Neural progenitor cell (in vitro differentiated cells): ENCODE results near the gene MGAM2. TPM values are rescaled to one million over a fixed set of nuclear protein-coding genes. Genes with fewer than 3 reads are reported as not detected.

ENCODE experiments used
- DNase-seq: peaks from one replicate; pipeline ENCODE4 v3.0.0-alpha.2; 2016; ENCODE audit warnings: low spot score
- H2AFZ ChIP-seq: fragments of 200-600 bp; sonication (generic); replicated peaks from 2 replicates; pipeline ENCODE4 v1.6.1; 2016; ENCODE audit warnings: antibody characterized with exemption
- H3F3A ChIP-seq: fragments of 200-600 bp; sonication (generic); 2 replicates; pipeline ENCODE4 v1.6.1; 2016; ENCODE audit warnings: antibody characterized with exemption, low read depth
- H3K27ac ChIP-seq: fragments of 200-600 bp; sonication (generic); 2 replicates; pipeline ENCODE4 v1.5.1; 2016; ENCODE audit warnings: mild to moderate bottlenecking
- H3K27me3 ChIP-seq: fragments of 200-600 bp; sonication (generic); 2 replicates; pipeline ENCODE4 v1.6.1; 2016; ENCODE audit warnings: mild to moderate bottlenecking, moderate library complexity
- H3K36me3 ChIP-seq: fragments of 200-600 bp; sonication (generic); 2 replicates; pipeline ENCODE4 v1.5.1; 2016
- H3K4me1 ChIP-seq: fragments of 200-600 bp; sonication (generic); 2 replicates; pipeline ENCODE4 v1.6.1; 2016; ENCODE audit warnings: mixed run types
- H3K4me2 ChIP-seq: fragments of 200-600 bp; sonication (generic); 2 replicates; pipeline ENCODE4 v1.6.1; 2016
- H3K4me3 ChIP-seq: fragments of 200-600 bp; sonication (generic); 2 replicates; pipeline ENCODE4 v1.5.1; 2016
- H3K79me2 ChIP-seq: fragments of 200-600 bp; sonication (generic); 2 replicates; pipeline ENCODE4 v1.6.1; 2016; ENCODE audit warnings: low read depth
- H3K9ac ChIP-seq: fragments of 200-600 bp; sonication (generic); 2 replicates; pipeline ENCODE4 v1.6.1; 2016
- H3K9me3 ChIP-seq: fragments of 200-600 bp; sonication (generic); 2 replicates; pipeline ENCODE4 v1.5.1; 2016; ENCODE audit warnings: low read depth
- H4K20me1 ChIP-seq: fragments of 200-600 bp; sonication (generic); 2 replicates; pipeline ENCODE4 v1.6.1; 2016; ENCODE audit warnings: low read depth
- H3K27ac Mint-ChIP-seq: 3 replicates; pipeline ENCODE4 v1.8.0; 2021; ENCODE audit warnings: mixed read lengths
- H3K27me3 Mint-ChIP-seq: 2 replicates; pipeline ENCODE4 v1.8.0; 2022; ENCODE audit warnings: low read depth, mild to moderate bottlenecking, inconsistent platforms, moderate library complexity, mixed read lengths; ENCODE audit not compliant: insufficient read depth
- H3K36me3 Mint-ChIP-seq: 3 replicates; pipeline ENCODE4 v1.8.0; 2021; ENCODE audit warnings: mixed read lengths
- H3K4me1 Mint-ChIP-seq: 3 replicates; pipeline ENCODE4 v1.8.0; 2021; ENCODE audit warnings: mixed read lengths
- H3K4me3 Mint-ChIP-seq: 3 replicates; pipeline ENCODE4 v1.8.0; 2021; ENCODE audit warnings: mild to moderate bottlenecking, moderate library complexity, mixed read lengths
- H3K9me3 Mint-ChIP-seq: 3 replicates; pipeline ENCODE4 v1.8.0; 2020; ENCODE audit warnings: mixed read lengths
- EZH2 ChIP-seq: fragments of 200-600 bp; sonication (generic); IDR thresholded peaks from 2 replicates; pipeline ENCODE4 v1.6.1; 2017; ENCODE audit warnings: antibody characterized with exemption, mild to moderate bottlenecking, moderate library complexity
- EZH2phosphoT487 ChIP-seq: fragments of 200-600 bp; sonication (generic); IDR thresholded peaks from 2 replicates; pipeline ENCODE4 v1.6.1; 2017; ENCODE audit warnings: antibody characterized with exemption
- total RNA-seq: library from RNA; depleted of rRNA; stranded (reverse); fragments of >200 nt; gene quantifications from 2 replicates; pipeline ENCODE4 v1.2.3, GENCODE V29; 2015; ENCODE audit warnings: low replicate concordance
- TF ChIP-seq, protein P1 (sequence below): fragments of 200-600 bp; sonication (generic); IDR thresholded peaks from 2 replicates; pipeline ENCODE4 v1.5.1; 2017; ENCODE audit warnings: antibody characterized with exemption, mild to moderate bottlenecking

Gene MGAM2
- total RNA-seq, 1 donor from 2014 or later, result 0.04 TPM

DNA sequence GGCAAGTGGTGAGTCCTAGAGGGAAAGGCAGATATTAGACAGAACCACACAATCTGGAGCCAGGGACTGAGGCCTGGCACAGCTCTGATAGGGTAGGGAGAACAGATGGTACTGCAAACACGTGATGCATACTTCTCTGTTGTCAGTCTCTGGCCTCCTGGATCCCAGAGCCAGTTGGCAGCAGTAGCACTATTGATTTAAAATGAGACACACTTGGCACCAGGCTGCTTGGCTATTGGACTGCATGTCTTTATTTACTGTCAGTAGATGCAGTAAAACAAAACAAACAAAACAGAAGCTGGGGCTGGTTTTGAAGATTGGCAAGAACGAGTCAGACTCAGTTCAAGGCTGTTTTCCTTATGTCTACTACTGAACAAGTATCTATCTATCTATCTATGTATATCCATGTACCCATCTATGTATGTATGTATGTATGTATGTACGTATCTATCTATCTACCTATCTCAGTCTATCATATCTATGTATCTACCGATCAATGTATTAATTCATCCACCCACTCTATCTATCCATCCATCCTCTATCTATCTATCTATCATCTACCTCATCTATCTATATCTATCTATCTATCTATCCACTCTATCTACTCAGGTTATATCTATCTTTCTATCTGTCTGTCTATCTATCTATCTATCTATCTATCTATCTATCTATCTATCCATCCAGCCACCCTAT lies 23.4 kb upstream of the MGAM2 start:
- Histone ChIP-seq H3K36me3 (no peaks in the 10 kb centered on the region), H3K27ac (no peak overlapping the region), H3K4me3 (no peak overlapping the region), H3K4me2 (no peak overlapping the region), H3K4me1 (no peaks in the 10 kb centered on the region), H3K9ac (no peak overlapping the region), H3F3A (no peaks in the 10 kb centered on the region), H3K79me2 (no peaks in the 10 kb centered on the region), H3K27me3 (no peaks in the 10 kb centered on the region), H4K20me1 (no peaks in the 10 kb centered on the region), H3K9me3 (no peaks in the 10 kb centered on the region), H2AFZ (no peak overlapping the region)
- no peaks in the 10 kb centered on the region for H3K4me1 Mint-ChIP-seq
- DNase-seq, result no peak
- no peak overlapping the region for H3K27ac Mint-ChIP-seq
- H3K27me3 Mint-ChIP-seq, result no peaks in the 10 kb centered on the region
- no peaks in the 10 kb centered on the region for H3K9me3 Mint-ChIP-seq
- H3K36me3 Mint-ChIP-seq, result no peaks in the 10 kb centered on the region
- H3K4me3 Mint-ChIP-seq, result no peak overlapping the region
- TF ChIP-seq EZH2phosphoT487, result no peak

DNA sequence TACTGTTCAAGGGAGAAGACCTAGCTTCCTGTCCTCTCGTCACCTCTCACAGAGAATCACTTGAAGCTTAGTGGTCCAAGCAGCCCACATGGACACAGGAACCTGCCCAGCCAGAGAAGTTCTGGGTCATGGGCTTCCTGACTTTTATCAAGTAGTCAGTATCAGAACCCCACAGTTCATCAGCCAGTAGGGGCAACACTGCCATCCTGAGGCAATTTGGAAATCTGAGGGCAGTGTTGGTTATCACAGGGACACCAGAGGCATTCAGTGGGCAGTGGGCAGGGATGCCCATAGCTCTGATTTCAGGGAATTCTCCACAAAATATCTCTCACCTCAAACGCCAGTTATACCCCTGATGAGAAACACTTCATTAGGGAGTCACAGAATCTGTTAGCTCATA lies 22.5 kb upstream of the MGAM2 start:
- Histone ChIP-seq H4K20me1 (no peaks in the 10 kb centered on the region), H3K4me1 (no peaks in the 10 kb centered on the region), H3K9ac (no peak overlapping the region), H2AFZ (no peak overlapping the region), H3K9me3 (no peaks in the 10 kb centered on the region), H3F3A (no peaks in the 10 kb centered on the region), H3K79me2 (no peaks in the 10 kb centered on the region), H3K27me3 (no peaks in the 10 kb centered on the region), H3K4me3 (no peak overlapping the region), H3K36me3 (no peaks in the 10 kb centered on the region), H3K4me2 (no peak overlapping the region), H3K27ac (no peak overlapping the region)
- Mint-ChIP-seq H3K27me3 (no peaks in the 10 kb centered on the region), H3K27ac (no peak overlapping the region), H3K9me3 (no peaks in the 10 kb centered on the region), H3K4me3 (no peak overlapping the region), H3K4me1 (no peaks in the 10 kb centered on the region), H3K36me3 (no peaks in the 10 kb centered on the region)
- no peak for DNase-seq
- TF ChIP-seq EZH2phosphoT487, result no peak
- no peak for TF ChIP-seq EZH2
- TF ChIP-seq, protein P1, sequence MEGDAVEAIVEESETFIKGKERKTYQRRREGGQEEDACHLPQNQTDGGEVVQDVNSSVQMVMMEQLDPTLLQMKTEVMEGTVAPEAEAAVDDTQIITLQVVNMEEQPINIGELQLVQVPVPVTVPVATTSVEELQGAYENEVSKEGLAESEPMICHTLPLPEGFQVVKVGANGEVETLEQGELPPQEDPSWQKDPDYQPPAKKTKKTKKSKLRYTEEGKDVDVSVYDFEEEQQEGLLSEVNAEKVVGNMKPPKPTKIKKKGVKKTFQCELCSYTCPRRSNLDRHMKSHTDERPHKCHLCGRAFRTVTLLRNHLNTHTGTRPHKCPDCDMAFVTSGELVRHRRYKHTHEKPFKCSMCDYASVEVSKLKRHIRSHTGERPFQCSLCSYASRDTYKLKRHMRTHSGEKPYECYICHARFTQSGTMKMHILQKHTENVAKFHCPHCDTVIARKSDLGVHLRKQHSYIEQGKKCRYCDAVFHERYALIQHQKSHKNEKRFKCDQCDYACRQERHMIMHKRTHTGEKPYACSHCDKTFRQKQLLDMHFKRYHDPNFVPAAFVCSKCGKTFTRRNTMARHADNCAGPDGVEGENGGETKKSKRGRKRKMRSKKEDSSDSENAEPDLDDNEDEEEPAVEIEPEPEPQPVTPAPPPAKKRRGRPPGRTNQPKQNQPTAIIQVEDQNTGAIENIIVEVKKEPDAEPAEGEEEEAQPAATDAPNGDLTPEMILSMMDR, result no peak

DNA sequence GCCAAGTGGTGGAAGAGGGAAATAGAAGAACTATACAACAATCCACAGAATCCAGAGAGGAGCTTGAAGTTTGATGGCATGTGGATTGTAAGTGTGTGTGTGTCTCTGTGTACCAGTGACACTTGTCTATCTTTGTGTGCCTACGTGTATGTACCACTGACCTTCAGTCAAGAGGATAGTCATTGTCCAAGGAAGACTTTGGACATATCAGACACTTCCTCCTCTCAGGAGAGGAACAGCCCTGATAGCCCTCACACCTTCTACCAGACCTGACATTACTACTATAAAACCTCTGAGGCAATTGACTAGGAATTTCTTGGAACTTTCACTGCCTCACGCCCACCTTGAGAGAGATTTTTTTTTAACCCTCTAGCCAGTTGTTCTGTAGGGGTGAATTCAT lies 19.6 kb upstream of the MGAM2 start:
- no peaks in the 10 kb centered on the region for H3F3A ChIP-seq
- H3K36me3 ChIP-seq, result no peaks in the 10 kb centered on the region
- no peak for TF ChIP-seq EZH2phosphoT487
- TF ChIP-seq, protein P1, result no peak
- TF ChIP-seq EZH2, result no peak
- H3K4me2 ChIP-seq, result no peak overlapping the region
- no peak overlapping the region for H3K4me3 Mint-ChIP-seq
- H3K4me3 ChIP-seq, result no peak overlapping the region
- H3K27me3 ChIP-seq, result no peaks in the 10 kb centered on the region
- H3K9me3 Mint-ChIP-seq, result no peaks in the 10 kb centered on the region
- H4K20me1 ChIP-seq, result no peaks in the 10 kb centered on the region
- no peak overlapping the region for H3K27ac Mint-ChIP-seq
- no peak overlapping the region for H3K27ac ChIP-seq
- H3K4me1 Mint-ChIP-seq, result no peaks in the 10 kb centered on the region
- H3K4me1 ChIP-seq, result no peaks in the 10 kb centered on the region
- H3K79me2 ChIP-seq, result no peaks in the 10 kb centered on the region
- no peak for DNase-seq
- no peaks in the 10 kb centered on the region for H3K36me3 Mint-ChIP-seq
- no peak overlapping the region for H3K9ac ChIP-seq
- no peak overlapping the region for H2AFZ ChIP-seq
- no peaks in the 10 kb centered on the region for H3K27me3 Mint-ChIP-seq
- H3K9me3 ChIP-seq, result no peaks in the 10 kb centered on the region

DNA sequence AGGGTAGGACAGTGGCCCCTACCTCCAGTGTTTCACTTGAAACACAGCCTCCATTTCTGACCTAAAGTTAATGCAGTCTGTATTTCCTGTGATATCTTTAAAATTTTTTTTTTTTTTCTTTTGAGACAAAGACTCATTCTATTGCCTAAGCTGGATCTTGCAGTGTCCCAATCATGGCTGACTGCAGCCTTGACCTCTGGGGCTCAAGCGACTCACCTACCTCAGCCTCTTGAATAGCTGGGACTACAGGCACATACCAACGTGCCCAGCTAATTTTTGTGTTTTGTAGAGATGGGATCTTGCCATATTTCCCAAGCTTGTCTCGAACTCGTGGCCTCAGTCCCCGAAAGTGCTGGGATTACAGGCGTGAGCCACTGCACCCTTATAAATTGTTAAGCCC lies 16.7 kb upstream of the MGAM2 start:
- DNase-seq, result no peak

More for the DNA sequence above, 16.7 kb upstream of the MGAM2 start:
- no peak overlapping the region for H3K27ac Mint-ChIP-seq
- Histone ChIP-seq H3K27me3 (no peaks in the 10 kb centered on the region), H3K4me3 (no peak overlapping the region), H3K4me2 (no peak overlapping the region), H3F3A (no peaks in the 10 kb centered on the region), H3K9me3 (no peaks in the 10 kb centered on the region), H3K36me3 (no peaks in the 10 kb centered on the region), H4K20me1 (no peaks in the 10 kb centered on the region), H3K9ac (no peak overlapping the region), H2AFZ (no peak overlapping the region), H3K79me2 (no peaks in the 10 kb centered on the region), H3K27ac (no peak overlapping the region), H3K4me1 (no peaks in the 10 kb centered on the region)
- H3K27me3 Mint-ChIP-seq, result no peaks in the 10 kb centered on the region
- H3K9me3 Mint-ChIP-seq, result no peaks in the 10 kb centered on the region
- no peak for TF ChIP-seq EZH2
- TF ChIP-seq, protein P1, result no peak
- no peak for TF ChIP-seq EZH2phosphoT487
- H3K4me1 Mint-ChIP-seq, result no peaks in the 10 kb centered on the region
- H3K4me3 Mint-ChIP-seq, result no peak overlapping the region
- no peaks in the 10 kb centered on the region for H3K36me3 Mint-ChIP-seq
